NB4 (cell line): ENCODE measurements around the gene LYRM9.

ENCODE experiments used
- DNase-seq: peaks from one replicate; pipeline ENCODE4 v3.0.0; 2010; ENCODE audit warnings: low read depth
- H3K4me3 ChIP-seq: one replicate; pipeline ENCODE4 v1.5.1; 2011; ENCODE audit warnings: mild to moderate bottlenecking, low read depth, low read length, moderate library complexity
- MYC ChIP-seq: IDR thresholded peaks from 2 replicates; pipeline ENCODE4 v1.6.1; 2011; ENCODE audit warnings: low read depth, low read length
- POLR2A ChIP-seq: IDR thresholded peaks from 2 replicates; pipeline ENCODE4 v1.6.1; 2011; ENCODE audit warnings: mild to moderate bottlenecking; ENCODE audit not compliant: insufficient read length; ENCODE audit errors: extremely low read depth
- TF ChIP-seq, protein P1 (sequence below): IDR thresholded peaks from 2 replicates; pipeline ENCODE4 v1.6.1; 2011; ENCODE audit warnings: low read depth, low read length
- TF ChIP-seq, protein P2 (sequence below): IDR thresholded peaks from one replicate; pipeline ENCODE4 v1.5.1; 2012; ENCODE audit warnings: low read depth, low read length

LYRM9 gene

DNA sequence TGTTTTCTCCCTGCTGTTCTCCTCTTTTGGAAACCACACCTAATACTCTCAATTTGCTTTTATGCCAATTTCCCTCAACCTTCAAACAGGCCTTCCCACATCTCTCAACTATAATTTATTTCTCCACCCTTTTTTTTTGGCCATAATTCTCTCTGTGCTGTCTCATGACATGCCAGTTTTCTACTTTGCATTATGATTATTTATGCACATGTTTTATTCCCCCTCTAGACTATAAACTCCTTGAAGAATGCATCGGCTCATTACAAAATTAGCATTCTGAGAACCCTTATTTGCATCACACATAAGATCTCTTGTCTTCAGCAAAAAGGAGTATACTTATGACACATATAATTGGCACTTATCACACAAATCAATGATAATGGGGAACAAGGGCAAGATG is 10.9 kb upstream of the LYRM9 start:
- TF ChIP-seq, protein P1, sequence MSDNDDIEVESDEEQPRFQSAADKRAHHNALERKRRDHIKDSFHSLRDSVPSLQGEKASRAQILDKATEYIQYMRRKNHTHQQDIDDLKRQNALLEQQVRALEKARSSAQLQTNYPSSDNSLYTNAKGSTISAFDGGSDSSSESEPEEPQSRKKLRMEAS, result no peak
- TF ChIP-seq POLR2A, result no peak
- TF ChIP-seq, protein P2, sequence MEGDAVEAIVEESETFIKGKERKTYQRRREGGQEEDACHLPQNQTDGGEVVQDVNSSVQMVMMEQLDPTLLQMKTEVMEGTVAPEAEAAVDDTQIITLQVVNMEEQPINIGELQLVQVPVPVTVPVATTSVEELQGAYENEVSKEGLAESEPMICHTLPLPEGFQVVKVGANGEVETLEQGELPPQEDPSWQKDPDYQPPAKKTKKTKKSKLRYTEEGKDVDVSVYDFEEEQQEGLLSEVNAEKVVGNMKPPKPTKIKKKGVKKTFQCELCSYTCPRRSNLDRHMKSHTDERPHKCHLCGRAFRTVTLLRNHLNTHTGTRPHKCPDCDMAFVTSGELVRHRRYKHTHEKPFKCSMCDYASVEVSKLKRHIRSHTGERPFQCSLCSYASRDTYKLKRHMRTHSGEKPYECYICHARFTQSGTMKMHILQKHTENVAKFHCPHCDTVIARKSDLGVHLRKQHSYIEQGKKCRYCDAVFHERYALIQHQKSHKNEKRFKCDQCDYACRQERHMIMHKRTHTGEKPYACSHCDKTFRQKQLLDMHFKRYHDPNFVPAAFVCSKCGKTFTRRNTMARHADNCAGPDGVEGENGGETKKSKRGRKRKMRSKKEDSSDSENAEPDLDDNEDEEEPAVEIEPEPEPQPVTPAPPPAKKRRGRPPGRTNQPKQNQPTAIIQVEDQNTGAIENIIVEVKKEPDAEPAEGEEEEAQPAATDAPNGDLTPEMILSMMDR, result no peak
- H3K4me3 ChIP-seq, result no peak overlapping the region
- no peak for DNase-seq

DNA sequence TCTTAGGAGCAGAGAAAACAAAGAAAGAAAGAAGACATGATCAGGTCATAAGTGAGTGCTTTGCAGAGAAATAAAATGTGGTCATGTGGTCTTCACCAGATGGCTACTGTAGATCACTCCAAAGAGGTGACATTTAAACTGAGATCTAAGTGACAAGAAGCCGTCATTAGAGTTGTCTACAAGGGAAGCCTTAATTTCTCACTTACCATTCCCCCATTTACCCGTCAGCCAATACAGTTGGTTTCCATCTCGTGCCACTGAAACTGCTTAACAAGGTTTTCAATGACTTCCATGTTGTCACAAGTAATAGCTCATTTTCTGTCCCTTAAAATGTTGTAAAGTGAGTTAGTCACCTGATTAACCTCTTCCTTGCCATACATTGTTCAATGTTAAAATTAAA is 6.4 kb upstream of the LYRM9 start:
- TF ChIP-seq POLR2A, result no peak
- no peak for TF ChIP-seq MYC
- TF ChIP-seq, protein P2, result no peak
- TF ChIP-seq, protein P1, result no peak
- DNase-seq, result no peak
- no peak overlapping the region for H3K4me3 ChIP-seq

DNA sequence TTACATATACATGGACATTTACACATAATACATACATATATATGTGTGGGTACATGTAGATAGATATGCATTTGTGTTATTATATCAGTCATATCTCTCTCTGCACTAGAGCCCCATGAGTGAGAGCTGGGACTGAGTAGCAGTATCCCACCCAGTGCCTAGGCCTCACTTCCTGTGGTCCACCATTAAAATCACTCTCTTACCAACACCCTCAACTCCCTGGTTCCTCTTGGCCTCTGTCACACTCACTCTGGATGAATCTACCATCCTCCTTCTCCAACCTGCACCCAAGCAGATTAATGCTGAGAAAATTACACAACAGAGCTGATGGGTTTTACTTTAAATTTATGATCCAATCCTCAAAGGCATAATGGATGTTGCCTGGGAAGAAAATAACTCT is 4.9 kb upstream of the LYRM9 start:
- DNase-seq, result no peak
- no peak overlapping the region for H3K4me3 ChIP-seq
- TF ChIP-seq, protein P2, result no peak
- no peak for TF ChIP-seq MYC
- TF ChIP-seq, protein P1, result no peak
- TF ChIP-seq POLR2A, result no peak

DNA sequence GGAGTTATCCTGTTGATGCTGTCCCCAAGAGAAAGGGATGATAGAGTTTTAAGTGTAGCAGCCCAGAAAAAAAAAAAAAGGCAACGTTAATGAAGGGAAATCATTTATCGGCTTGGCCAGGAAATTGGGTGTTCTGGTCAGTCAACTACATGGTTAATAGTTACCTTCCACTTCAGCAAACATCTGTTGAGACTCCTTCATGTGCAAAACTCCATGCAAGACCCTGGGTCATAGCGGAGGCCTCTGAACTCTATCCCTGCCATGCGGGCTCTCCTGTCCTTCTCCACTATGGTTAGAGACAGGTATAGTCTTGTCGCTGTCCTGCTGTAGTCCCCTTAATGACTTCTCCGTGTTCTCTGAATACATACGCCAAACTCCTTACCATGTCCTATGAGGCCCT is 3.5 kb upstream of the LYRM9 start:
- no peak overlapping the region for H3K4me3 ChIP-seq
- no peak for DNase-seq
- TF ChIP-seq MYC (no peak), POLR2A (no peak)
- TF ChIP-seq, protein P2, result no peak
- TF ChIP-seq, protein P1, result no peak

DNA sequence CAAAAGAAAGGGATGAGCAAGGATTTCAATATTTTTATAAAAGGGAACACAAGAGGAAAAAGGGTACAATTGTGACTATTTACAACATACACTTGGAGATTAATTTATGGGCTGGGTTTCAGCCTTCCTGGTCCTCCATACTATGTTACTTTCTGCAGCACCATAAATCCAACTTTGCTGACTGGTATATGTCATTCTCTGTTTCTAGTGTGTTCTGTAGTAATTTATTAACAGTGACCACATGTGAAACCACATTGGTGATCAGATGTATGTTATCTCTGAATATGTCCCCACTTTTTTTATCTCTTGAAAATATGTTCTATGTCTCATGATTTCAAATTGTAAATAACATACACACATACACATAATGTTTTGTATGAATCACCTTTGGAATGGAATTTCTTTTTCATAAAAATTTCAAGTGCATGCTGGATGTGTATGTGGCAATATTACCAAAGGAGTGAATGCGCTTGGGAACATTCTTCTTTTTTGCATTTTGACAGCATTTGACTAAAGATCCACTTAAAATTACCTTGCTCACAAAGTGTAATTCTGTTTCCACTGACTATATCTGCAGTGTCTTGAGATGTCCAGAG is 2.9 kb upstream of the LYRM9 start:
- TF ChIP-seq MYC (no peak), POLR2A (no peak)
- TF ChIP-seq, protein P2, result no peak
- TF ChIP-seq, protein P1, result no peak
- H3K4me3 ChIP-seq, result no peak overlapping the region
- DNase-seq, result no peak
